GM12891 (cell line): ENCODE data around the gene MBD3L2.

Experiments used
- DNase-seq: peaks from one replicate; pipeline ENCODE4 v3.0.0; 2011; ENCODE audit warnings: low spot score; ENCODE audit not compliant: insufficient read length
- FAIRE-seq: peaks from 2 replicates; lab custom pipeline; 2011; peaks lifted over from hg19 to GRCh38; lab: Jason Lieb, UNC
- PAX5 ChIP-seq: IDR thresholded peaks from 2 replicates; pipeline ENCODE4 v1.6.1; 2011; ENCODE audit warnings: low read length, moderate library complexity, mild to moderate bottlenecking; ENCODE audit not compliant: insufficient read depth, severe bottlenecking
- POLR2A ChIP-seq: IDR thresholded peaks from 2 replicates; pipeline ENCODE4 v1.6.1; 2011; ENCODE audit warnings: low read depth, low read length, control low read depth
- POLR2AphosphoS5 ChIP-seq: IDR thresholded peaks from 2 replicates; pipeline ENCODE4 v1.6.1; 2011; ENCODE audit warnings: low read depth, low read length, control low read depth
- POU2F2 ChIP-seq: IDR thresholded peaks from 2 replicates; pipeline ENCODE4 v1.6.1; 2011; ENCODE audit warnings: low read depth, mild to moderate bottlenecking, control low read depth, low read length, moderate library complexity
- SPI1 ChIP-seq: IDR thresholded peaks from 2 replicates; pipeline ENCODE4 v1.6.1; 2011; ENCODE audit warnings: low read depth, low read length, control low read depth
- TAF1 ChIP-seq: IDR thresholded peaks from 2 replicates; pipeline ENCODE4 v1.6.1; 2011; ENCODE audit warnings: low read depth, low read length, control low read depth

Gene MBD3L2

DNA sequence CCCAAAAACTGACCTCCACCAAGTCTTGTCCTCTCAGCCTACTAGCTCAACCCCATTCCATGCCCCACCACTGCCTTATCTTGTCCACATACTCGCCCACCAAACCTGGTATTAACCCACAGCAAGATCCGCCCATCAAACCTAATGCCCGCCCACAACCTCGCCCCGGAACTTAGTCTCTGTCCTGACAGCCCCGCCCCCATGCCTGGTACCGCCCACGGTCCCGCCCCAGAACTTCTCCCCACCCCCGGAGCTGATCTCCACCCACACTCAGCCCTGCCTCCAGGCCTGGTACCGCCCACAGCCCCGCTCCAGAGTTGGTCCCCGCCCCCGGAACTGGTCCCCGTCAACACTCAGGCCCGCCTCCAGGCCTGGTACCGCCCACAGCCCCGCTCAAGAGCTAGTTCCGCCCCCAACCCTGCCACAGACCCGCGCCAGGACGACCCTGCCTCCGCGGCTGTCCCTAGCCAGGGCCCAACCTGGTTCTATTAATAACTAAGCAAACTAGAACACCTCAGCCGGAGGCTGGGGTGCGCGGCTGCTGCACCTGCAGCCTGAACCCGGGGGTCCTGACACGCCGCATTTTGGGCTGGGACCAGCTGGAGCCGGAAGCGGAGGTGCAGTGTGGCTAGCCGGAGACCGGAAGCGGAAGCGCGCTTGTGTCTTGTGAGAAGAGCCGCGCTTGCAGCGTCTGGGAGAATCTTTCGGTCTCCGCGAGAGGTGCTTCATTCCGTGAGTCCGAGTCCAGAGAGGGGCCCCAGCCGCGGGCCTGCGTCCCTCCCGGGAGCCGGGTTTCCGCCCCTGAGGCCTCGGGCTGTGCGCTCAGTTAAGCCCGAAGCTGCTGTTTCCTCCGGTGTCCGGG is 20.2 kb downstream of the MBD3L2 start, which contains the start of gene ZNF557:
ZNF557 (plus strand) TSS at position 662 of the 862 bp plus-strand sequence. CDS start 5,372 bp downstream, outside the sequence.
- DNase-seq (peak; percentile 86), FAIRE-seq (peak; percentile 97)
- no peak for TF ChIP-seq PAX5
- peak; percentile 21 for TF ChIP-seq SPI1
- peak; percentile 93 for TF ChIP-seq POLR2AphosphoS5
- TF ChIP-seq POLR2A: peak; percentile 94
- TF ChIP-seq POU2F2: peak; percentile 49; the same call in 1 of the 2 replicates
- peak; percentile 88 for TF ChIP-seq TAF1

DNA sequence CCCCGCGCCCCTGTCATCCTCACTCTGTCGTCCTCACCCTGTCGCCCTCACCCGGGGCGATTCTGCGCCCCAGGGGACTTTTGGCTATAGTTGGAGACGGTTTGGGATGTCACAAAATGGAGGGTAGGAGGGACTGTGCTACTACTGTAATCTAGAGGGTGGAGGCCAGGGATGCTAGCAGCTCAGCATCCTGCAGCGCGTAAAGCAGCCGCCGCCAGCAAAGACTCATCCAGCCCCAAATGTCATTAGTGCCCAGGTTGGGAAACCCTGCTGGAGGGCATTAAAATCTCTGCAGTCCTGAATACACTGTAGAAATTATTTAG is 20.7 kb downstream of the MBD3L2 start:
- no peak for TF ChIP-seq PAX5
- TF ChIP-seq POLR2A: no peak
- TF ChIP-seq POU2F2: no peak
- DNase-seq: no peak
- no peak for FAIRE-seq

DNA sequence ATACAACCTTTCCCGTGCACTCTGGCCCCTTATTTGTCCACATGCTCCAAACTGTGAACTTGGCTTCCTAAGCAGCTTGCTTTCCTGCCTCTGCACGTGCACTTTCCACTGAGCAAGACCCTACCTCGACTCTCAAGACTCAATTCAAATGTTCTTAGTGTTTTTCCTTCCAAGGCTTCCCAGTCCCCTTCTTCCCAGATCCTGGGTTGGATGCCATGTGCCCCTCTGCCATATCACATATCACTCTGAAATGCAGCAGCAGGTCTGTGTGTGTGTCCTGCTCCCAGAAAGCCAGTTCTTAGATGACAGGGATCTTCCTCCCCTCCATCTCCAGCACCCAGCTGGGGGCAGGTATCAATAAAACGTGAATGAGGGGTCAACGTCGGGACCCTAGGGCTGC is 23.4 kb downstream of the MBD3L2 start:
- no peak for FAIRE-seq
- no peak for TF ChIP-seq PAX5
- no peak for TF ChIP-seq TAF1
- TF ChIP-seq SPI1: no peak
- TF ChIP-seq POU2F2: no peak
- TF ChIP-seq POLR2AphosphoS5: no peak
- TF ChIP-seq POLR2A: no peak
- DNase-seq: no peak

DNA sequence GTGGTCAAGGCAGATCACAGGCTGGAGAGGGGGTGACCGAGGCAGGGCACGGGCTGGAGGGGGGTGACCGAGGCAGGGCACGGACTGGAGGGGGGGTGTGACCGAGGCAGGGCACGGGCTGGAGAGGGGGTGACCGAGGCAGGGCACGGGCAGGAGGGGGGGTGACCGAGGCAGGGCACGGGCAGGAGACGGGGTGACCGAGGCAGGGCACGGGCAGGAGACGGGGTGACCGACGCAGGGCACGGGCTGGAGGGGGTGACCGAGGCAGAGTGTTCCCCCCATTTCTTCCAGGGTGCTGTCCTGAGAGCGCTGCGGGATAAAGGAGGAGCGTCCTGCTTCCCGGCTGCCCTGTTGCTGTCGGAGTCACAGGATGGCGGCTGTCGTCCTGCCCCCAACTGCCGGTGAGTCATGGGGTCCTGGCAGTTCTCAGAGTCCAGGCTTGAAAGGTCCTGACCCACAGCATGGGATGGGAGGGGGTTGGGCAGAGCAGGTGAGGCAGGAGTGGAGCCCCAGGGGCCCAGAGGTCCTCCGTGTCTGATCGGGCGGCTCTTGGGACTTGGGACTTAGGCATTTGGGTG is 25.7 kb downstream of the MBD3L2 start:
- FAIRE-seq: no peak
- no peak for DNase-seq
- TF ChIP-seq POU2F2 (no peak), PAX5 (no peak), POLR2A (no peak), POLR2AphosphoS5 (no peak)

DNA sequence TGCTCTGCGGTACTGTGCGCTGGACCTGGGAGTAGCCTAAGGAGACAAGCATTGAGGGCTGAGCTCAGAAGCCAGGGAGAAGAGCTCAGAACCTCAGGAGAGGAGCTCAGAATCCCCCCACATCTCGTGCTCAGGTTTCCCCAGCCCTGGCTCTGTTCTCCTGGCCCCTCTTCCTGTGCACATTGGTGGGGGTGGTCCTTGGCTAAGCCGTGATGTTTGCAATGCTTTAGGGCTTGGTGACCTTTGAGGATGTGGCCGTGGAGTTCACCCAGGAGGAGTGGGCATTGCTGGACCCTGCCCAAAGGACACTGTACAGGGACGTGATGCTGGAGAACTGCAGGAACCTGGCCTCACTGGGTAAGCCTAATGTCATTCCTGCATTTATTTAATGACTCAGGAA is 27.0 kb downstream of the MBD3L2 start:
- TF ChIP-seq TAF1: no peak
- DNase-seq (no peak), FAIRE-seq (peak; percentile 9)

DNA sequence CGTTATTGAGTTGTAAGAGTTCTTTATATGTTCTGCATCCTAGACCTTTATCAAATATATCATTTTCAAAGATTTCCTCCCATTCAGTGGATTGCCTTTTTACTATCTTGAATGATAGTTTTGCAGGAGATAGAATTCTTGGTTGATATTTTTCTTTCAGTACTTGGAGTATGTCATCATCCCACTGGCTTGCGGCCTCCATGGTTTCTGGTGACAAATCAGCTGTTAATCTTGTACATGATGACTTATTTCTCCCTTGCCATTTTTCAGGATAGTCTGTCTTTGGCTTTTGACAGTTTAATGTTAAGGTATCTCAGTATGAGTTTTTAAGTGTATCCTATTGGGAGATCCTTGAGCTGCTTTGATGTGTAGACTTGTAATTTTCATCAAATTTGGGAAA is 28.9 kb downstream of the MBD3L2 start:
- FAIRE-seq: no peak
- TF ChIP-seq PAX5: no peak
- no peak for TF ChIP-seq SPI1
- TF ChIP-seq POLR2AphosphoS5: no peak
- TF ChIP-seq TAF1: no peak
- no peak for TF ChIP-seq POLR2A
- no peak for TF ChIP-seq POU2F2
- no peak for DNase-seq

DNA sequence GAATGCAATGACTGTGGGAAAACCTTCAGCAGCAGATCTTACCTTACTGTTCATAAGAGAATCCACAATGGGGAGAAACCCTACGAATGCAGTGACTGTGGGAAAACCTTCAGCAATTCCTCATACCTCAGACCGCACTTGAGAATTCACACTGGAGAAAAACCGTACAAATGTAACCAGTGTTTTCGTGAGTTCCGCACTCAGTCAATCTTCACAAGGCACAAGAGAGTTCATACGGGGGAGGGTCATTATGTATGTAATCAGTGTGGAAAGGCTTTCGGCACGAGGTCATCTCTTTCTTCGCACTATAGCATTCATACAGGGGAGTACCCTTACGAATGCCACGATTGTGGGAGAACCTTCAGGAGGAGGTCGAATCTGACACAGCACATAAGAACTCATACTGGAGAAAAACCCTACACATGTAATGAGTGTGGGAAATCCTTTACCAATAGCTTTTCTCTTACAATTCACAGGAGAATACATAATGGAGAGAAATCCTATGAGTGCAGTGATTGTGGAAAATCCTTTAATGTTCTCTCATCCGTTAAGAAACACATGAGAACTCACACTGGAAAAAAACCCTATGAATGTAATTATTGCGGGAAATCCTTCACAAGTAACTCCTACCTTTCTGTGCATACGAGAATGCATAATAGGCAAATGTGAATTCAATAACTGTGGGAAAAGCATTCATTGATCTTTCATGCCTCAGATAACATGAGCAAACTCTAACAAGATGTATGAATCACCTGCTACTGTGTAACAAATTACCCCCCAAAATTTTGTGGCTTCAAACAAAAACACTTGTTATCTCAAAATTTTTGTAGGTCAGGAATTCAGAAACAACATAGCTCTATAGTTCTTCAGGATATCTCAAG is 34.2 kb downstream of the MBD3L2 start:
- FAIRE-seq (peak; percentile 56), DNase-seq (no peak)
- TF ChIP-seq POLR2AphosphoS5 (peak; percentile 42; the same call in 1 of the 2 replicates), POU2F2 (0 out of 2 replicates have a peak, but pooled peaks have one; percentile 47), POLR2A (no peak)

DNA sequence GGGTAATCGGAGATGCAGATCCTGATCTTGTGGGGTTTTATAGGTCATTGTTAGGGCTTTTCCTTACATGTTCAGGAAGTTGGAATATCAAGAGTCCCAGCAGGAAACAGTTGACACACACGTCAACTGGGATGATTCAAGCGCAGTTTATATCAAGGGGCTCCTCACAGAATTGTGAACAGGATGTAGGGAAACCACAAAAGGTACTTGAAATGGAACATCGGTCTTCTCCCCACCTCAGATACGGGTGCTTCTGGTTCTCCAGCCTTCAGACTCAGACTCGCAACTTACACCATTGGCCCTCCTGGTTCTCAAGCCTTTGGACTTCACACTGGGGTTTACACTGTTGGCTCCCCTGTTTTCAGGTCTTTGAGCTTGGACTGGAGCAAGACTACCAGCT is 39.9 kb downstream of the MBD3L2 start:
- TF ChIP-seq POLR2AphosphoS5: no peak
- no peak for TF ChIP-seq POU2F2
- no peak for TF ChIP-seq TAF1
- TF ChIP-seq PAX5: no peak
- TF ChIP-seq POLR2A: no peak
- TF ChIP-seq SPI1: no peak
- no peak for FAIRE-seq
- DNase-seq: no peak

DNA sequence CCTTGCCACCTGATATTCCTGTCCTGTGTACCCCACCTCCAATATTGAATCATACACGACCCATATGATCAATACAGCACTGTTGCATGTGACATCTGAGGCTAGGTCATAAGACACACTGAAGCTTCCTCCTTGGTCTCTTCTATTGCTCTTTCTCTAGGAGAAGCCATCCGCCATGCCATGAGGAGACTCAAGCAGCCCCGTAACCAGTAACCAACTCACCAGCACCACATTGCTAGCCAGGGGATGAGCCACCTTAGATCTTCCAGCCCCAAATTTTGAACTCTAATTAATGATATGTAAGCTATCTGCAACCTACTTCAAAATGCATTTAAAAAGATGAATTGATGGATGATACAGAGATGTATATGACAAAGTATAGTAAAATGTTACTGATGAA is 49.0 kb downstream of the MBD3L2 start:
- TF ChIP-seq POLR2AphosphoS5 (no peak), SPI1 (no peak), POLR2A (no peak), TAF1 (no peak), PAX5 (no peak), POU2F2 (no peak)
- no peak for FAIRE-seq
- no peak for DNase-seq
